HAP-1 (cell line): ENCODE results near the gene PLA2G5.

Experiments used
- DNase-seq, 2 experiments: peaks; one replicate each; pipeline ENCODE4 v3.0.0-alpha.2; 2016 to 2020; ENCODE audit warnings: low spot score in 2 of 2
- H3K27me3 ChIP-seq: fragments of 250-450 bp; sonication (Bioruptor Pico); 2 replicates; pipeline ENCODE4 v1.5.1; 2020; ENCODE audit warnings: low read depth, mild to moderate bottlenecking, moderate library complexity
- H3K36me3 ChIP-seq: fragments of 250-450 bp; sonication (Bioruptor Pico); replicated peaks from 2 replicates; pipeline ENCODE4 v1.5.1; 2020; ENCODE audit warnings: mild to moderate bottlenecking
- H3K4me1 ChIP-seq: fragments of 250-450 bp; sonication (Bioruptor Pico); 2 replicates; pipeline ENCODE4 v1.5.1; 2020; ENCODE audit warnings: mild to moderate bottlenecking
- H3K4me3 ChIP-seq: fragments of 250-450 bp; sonication (Bioruptor Pico); 2 replicates; pipeline ENCODE4 v1.5.1; 2020; ENCODE audit warnings: mild to moderate bottlenecking, moderate library complexity
- H3K9me3 ChIP-seq: fragments of 250-450 bp; sonication (Bioruptor Pico); 2 replicates; pipeline ENCODE4 v1.5.1; 2020; ENCODE audit warnings: mild to moderate bottlenecking, moderate library complexity
- in situ Hi-C: fragments of 300-500 bp; cut with MboI; formaldehyde crosslinking; loops from 3 replicates; pipeline ENCODE4 v1.14.3; 2020; ENCODE audit warnings: low sequenced_read_pairs, inconsistent platforms, mixed read lengths

PLA2G5 gene

DNA sequence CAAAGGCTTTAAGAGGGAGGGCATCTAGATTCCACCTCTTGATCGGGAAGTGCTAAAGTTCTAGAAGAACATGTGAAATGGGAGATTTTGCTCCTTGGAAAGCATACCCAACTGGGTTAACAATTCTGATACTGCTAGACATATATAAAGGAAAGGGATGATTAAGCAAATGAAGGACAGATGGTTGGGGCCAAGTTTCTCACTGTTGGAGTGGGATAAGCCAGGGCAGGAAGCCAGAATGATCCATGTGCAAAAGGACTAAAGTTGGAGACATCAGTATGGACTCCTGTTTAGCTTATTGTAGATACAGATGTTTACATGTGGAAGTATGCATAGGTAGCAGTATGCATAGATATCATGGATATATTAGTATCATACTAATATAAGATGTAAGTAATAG, 16.8 kb downstream of the PLA2G5 start:
- in situ Hi-C loops = loop anchor here (25.0 kb wide), 1 partner anchor 549 kb away; no protein-coding TSS in a partner anchor
- DNase-seq = no peak

DNA sequence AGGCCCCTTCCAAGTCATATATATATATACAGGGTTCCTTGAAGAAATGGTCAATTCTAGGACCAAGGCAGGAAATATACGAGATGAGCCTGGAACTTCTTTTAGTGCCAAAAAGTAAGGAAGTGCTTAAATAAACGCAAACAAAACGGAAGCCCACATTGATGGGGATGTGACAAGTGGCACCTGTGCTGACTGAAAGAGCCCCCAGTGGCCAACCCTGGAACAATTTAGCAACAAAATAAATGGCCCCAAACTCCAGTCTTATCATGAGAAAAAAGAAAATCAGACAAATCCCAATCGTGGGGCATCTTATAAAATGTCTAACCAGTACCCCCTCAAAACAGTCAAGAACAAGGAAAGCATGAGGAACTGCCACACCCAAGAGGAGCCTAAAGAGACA, 17.7 kb downstream of the PLA2G5 start:
- DNase-seq = no peak
- in situ Hi-C loops = loop anchor here (25.0 kb wide), 1 partner anchor 550 kb away; no protein-coding TSS in a partner anchor
- H3K36me3 ChIP-seq = no peaks in the 10 kb centered on the region
- H3K27me3 ChIP-seq = no peaks in the 10 kb centered on the region
- H3K9me3 ChIP-seq = no peaks in the 10 kb centered on the region
- no peaks in the 10 kb centered on the region for H3K4me1 ChIP-seq
- no peak overlapping the region for H3K4me3 ChIP-seq

More for the DNA sequence above, 16.8 kb downstream of the PLA2G5 start:
- Histone ChIP-seq H3K36me3 (no peaks in the 10 kb centered on the region), H3K27me3 (no peaks in the 10 kb centered on the region), H3K4me3 (no peak overlapping the region), H3K4me1 (no peaks in the 10 kb centered on the region), H3K9me3 (no peaks in the 10 kb centered on the region)

DNA sequence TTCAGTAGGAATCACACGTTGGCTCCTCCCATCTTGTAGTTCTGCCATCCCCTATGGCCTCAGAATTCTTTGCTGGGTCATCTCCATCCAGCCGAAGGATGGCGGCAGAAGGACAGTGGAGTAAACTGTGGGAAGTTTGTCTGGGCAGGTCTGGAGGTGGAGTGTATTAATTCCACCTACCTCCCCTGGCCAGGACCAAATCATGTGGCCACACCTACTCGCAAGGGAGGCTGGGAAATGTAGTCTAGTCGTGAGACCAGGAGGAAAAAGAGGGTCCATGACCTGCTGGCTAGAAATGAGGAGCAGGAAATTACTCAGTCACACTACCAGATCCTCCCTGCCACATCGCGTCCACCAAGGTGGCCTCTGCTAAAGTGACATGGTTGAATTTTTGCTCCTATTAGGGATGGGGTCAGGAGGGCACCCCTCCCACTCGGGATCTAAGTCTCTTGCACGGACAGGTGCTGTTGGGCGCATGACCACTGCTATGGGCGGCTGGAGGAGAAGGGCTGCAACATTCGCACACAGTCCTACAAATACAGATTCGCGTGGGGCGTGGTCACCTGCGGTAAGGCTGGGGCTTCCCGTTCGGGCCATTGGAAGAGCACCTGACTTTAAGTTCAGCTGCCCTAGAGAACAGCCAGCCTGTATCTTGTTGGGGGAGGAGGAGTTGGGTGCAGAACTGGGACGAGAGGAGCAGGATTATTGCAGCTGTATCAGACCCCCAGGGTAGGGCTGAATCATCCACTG, 19.5 kb downstream of the PLA2G5 start:
- Histone ChIP-seq H3K27me3 (no peaks in the 10 kb centered on the region), H3K36me3 (no peaks in the 10 kb centered on the region), H3K4me3 (no peak overlapping the region), H3K4me1 (no peaks in the 10 kb centered on the region), H3K9me3 (no peaks in the 10 kb centered on the region)
- no peak for DNase-seq
- in situ Hi-C loops = loop anchor here (25.0 kb wide), 1 partner anchor 552 kb away; no protein-coding TSS in a partner anchor

DNA sequence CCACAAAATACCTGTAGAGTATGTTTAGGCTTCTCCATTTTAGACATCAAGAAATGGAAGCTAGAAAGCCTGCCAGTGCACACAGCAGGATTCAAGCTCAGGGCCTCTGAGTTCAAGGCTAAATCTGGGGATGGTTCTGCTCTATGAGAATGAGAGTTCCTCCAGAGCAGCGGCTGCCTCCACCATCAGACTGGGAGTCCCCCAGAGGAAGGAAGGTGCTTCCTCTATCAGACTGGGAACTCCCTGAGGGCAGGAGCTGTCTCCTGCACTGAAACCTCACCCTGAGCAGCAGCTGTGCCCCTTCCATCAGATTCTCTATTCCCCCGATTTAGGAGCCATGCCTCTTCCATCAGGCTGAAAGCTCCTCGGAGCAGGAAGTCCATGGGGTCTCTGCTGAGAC, 20.1 kb downstream of the PLA2G5 start:
- Histone ChIP-seq H3K4me3 (no peak overlapping the region), H3K27me3 (no peaks in the 10 kb centered on the region), H3K4me1 (no peaks in the 10 kb centered on the region), H3K36me3 (no peaks in the 10 kb centered on the region), H3K9me3 (no peaks in the 10 kb centered on the region)
- in situ Hi-C loops = loop anchor here (25.0 kb wide), 1 partner anchor 553 kb away; no protein-coding TSS in a partner anchor
- no peak for DNase-seq

DNA sequence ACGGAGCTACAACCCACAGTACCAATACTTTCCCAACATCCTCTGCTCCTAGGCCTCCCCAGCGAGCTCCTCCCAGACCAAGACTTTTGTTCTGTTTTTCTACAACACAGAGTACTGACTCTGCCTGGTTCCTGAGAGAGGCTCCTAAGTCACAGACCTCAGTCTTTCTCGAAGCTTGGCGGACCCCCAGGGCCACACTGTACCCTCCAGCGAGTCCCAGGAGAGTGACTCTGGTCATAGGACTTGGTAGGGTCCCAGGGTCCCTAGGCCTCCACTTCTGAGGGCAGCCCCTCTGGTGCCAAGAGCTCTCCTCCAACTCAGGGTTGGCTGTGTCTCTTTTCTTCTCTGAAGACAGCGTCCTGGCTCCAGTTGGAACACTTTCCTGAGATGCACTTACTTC, 20.6 kb downstream of the PLA2G5 start:
- in situ Hi-C loops = loop anchor here (25.0 kb wide), 1 partner anchor 553 kb away; no protein-coding TSS in a partner anchor
- Histone ChIP-seq H3K36me3 (no peaks in the 10 kb centered on the region), H3K4me3 (no peak overlapping the region), H3K4me1 (no peaks in the 10 kb centered on the region), H3K9me3 (no peaks in the 10 kb centered on the region), H3K27me3 (no peaks in the 10 kb centered on the region)
- DNase-seq = no peak

DNA sequence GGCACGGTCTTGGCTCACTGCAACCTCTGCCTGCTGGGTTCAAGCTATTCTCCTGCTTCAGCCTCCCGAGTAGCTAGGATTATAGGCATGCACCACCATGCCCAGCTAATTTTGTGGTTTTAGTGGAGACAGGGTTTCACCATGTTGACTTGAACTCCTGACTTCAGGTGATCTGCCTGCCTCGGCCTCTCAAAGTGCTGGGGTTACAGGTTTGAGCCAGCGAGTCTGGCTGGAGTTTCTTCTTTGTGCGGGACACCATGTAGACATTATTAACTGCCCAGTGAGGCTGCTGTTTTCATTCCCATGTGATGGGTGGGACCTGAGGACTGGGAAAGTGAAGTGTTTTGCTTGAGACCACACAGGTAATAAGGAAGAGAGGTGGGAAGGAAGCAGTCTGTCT, 23.3 kb downstream of the PLA2G5 start:
- Histone ChIP-seq H3K9me3 (no peaks in the 10 kb centered on the region), H3K36me3 (no peaks in the 10 kb centered on the region), H3K27me3 (no peaks in the 10 kb centered on the region), H3K4me3 (no peak overlapping the region), H3K4me1 (no peaks in the 10 kb centered on the region)
- no peak for DNase-seq
- in situ Hi-C loops = loop anchor here (25.0 kb wide), 1 partner anchor 556 kb away; no protein-coding TSS in a partner anchor

DNA sequence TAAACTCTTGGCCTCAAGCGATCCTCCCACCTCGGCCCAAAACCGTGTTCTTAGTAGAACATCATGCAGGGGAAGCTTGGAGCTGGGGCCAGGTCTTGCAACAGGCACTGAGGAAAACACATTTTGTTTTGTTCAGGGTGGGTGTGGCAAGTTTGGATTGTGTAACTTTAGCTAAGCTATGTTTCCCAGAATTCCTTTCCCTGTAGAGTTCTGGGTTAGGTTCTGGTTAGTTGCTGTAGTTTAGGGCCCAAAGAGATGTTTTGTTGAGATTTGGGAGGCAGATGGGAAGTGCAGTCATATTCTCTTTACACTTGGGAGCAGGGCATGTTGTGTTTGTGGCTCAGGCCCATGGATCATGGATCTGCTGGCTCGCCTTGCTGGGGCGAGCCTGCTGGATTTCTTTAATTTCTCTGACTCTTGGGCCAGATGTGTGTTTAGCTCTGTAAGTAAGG, 24.0 kb downstream of the PLA2G5 start:
- H3K27me3 ChIP-seq = no peaks in the 10 kb centered on the region
- in situ Hi-C loops = loop anchor here (25.0 kb wide), 1 partner anchor 557 kb away; no protein-coding TSS in a partner anchor

DNA sequence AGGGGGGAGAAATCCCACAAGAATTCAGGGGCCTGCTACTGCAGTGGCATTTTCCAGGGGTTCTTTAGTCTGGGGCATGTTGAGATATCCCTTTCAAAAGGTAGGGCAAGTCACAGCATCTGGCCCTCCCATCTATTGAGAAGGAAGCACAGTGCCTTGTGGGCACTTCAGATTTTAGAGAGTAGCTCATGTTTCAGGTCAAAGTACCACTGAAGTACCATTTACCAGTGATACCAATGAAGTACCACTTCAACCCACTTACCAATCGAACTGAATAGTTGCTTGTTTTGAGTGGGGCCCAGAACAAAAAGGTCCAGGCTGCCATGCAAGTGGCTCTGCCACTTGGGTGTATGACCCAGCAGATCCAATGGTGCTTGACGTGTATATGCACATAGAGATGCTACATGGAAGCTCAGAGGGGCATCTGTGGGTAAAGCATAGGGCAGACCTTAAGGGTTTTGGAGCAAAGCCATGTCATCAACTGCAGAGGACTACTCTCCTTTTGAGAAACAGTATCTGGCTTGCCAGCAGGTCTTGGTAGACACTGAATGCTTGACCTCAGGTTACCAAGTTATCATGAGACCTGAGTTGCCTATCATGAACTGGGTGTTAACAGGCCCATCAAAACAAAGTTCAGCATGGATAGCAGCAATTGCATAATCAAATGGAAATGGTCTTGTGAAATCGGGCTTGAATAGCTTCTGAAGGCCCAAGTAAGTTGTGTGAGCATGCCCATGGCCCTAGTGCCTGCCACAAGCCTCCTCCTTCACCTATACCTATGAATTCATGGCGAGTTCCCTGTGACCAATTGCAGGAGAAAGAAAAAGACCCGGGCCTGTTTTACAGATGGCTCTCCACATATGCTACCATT, 25.8 kb downstream of the PLA2G5 start:
- Histone ChIP-seq H3K4me3 (no peak overlapping the region), H3K4me1 (no peaks in the 10 kb centered on the region), H3K27me3 (no peaks in the 10 kb centered on the region), H3K9me3 (no peaks in the 10 kb centered on the region), H3K36me3 (no peaks in the 10 kb centered on the region)
- in situ Hi-C loops = loop anchor here (25.0 kb wide), 1 partner anchor 558 kb away; no protein-coding TSS in a partner anchor
- no peak for DNase-seq

More for the DNA sequence above, 24.0 kb downstream of the PLA2G5 start:
- Histone ChIP-seq H3K36me3 (no peaks in the 10 kb centered on the region), H3K4me3 (no peak overlapping the region), H3K4me1 (no peaks in the 10 kb centered on the region), H3K9me3 (no peaks in the 10 kb centered on the region)
- DNase-seq = no peak

DNA sequence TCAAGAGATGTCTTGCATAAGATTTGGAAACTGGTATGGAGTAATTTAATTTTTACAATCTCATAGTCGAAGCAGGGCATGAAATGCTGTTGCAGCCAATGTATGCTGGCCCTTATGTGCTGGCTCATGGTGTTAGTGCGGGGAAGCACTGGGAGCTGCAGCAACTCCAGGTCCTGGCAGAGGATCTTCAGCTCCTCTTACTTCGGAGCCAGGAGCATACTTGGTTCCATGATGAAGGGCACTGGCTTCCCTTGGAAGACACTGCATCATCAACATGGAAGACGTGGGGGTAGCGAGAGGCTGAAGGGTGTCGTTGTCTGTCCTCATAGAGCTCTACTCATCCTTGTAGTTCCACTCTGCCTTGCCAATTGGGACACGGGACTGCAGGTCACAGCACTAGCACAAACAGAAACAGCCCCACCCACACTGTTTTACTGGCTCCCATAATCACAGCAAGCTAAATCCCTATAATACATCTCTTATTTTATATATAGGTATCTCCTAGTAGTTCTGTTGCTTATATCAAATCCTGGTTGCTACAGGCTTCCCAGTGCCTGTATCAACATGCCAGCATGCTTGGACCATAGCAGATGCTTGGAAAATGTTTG, 26.9 kb downstream of the PLA2G5 start:
- Histone ChIP-seq H3K9me3 (no peaks in the 10 kb centered on the region), H3K4me3 (no peak overlapping the region), H3K27me3 (no peaks in the 10 kb centered on the region), H3K36me3 (no peaks in the 10 kb centered on the region), H3K4me1 (no peaks in the 10 kb centered on the region)
- DNase-seq = no peak
- in situ Hi-C loops = loop anchor here (25.0 kb wide), 1 partner anchor 560 kb away; no protein-coding TSS in a partner anchor

DNA sequence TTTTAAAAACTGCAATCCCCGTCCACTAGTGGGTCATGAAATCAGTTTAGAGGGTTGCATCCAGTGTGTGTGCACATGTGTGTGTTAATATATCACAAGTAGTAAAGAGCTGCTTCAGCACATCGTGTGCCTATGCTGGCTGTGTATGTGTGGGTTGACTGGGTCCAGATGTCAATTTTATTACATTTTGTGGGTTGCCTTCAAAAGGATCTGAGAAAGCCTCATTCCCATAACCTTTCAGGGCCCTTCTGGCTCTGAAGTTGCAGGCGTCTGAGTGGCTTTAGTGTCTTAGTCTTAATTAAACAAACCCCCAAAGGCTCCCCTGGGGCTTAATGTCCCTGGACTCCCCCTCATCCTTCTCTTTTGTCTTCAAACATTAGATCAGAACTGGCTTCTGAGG, 29.5 kb downstream of the PLA2G5 start:
- Histone ChIP-seq H3K9me3 (no peaks in the 10 kb centered on the region), H3K36me3 (no peaks in the 10 kb centered on the region), H3K4me1 (no peaks in the 10 kb centered on the region), H3K4me3 (no peak overlapping the region), H3K27me3 (no peaks in the 10 kb centered on the region)
- in situ Hi-C loops = loop anchor here (25.0 kb wide), 1 partner anchor 562 kb away; no protein-coding TSS in a partner anchor
- DNase-seq = no peak

DNA sequence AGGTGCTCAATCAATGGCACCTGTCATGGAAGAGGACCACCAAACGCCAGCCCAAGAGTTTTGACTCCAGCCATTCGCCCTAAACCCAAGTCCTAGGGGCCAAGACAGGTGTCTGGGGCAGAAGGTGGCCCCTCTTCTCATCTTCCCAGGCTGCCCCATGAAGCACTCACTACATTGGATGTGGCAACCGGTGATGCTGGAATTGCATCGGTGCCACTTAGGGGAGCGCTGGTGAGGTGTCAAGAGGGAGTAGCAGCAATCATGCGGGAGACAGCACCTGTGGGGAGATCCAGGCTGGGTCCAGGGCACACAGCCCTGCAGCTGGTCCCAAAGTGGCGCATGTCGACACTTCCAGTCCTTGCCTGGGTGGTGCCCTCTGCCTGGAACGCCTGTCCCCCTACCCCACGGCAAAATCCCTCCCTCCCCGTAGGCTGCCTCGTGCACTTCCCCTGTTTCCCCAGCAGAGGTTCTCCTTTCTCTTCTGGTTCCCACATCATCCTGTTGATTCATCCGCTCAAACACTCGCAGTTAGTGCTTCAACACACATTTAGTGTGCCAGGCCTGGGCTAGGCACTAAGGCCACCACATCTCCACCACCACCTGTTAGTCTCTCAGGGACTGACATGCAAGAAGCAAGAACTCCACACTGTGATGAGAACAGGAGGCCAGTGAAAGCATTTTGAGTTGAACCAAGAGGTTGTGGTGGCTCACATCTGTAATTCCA, 30.8 kb downstream of the PLA2G5 start:
- in situ Hi-C loops = no loop called here
- no peaks in the 10 kb centered on the region for H3K27me3 ChIP-seq
- DNase-seq = peak; percentile 23 to 45

DNA sequence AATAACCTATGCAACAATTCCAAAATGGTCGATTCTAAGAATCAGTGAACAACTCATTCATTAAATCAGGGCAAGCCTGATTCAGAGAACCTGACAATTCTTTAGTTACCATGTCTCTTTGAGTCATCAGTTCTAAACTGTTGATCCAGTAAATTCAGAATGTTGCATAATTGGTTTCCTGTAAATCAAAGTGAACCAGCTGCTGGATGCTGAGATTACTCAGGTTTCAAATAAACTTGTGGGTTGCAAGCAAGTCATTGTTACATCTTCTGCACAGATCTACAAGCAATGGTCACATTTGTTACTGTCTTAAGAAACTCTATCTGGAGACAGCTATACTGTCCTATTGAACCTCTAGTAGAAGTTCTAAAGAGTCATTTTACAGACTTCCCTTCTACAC, 32.9 kb downstream of the PLA2G5 start:
- in situ Hi-C loops = no loop called here
- DNase-seq = no peak
- H3K36me3 ChIP-seq = no peaks in the 10 kb centered on the region
- H3K27me3 ChIP-seq = no peaks in the 10 kb centered on the region
- H3K4me3 ChIP-seq = no peak overlapping the region
- H3K9me3 ChIP-seq = no peaks in the 10 kb centered on the region
- H3K4me1 ChIP-seq = no peaks in the 10 kb centered on the region

More for the DNA sequence above, 30.8 kb downstream of the PLA2G5 start:
- no peaks in the 10 kb centered on the region for H3K4me1 ChIP-seq
- no peak overlapping the region for H3K4me3 ChIP-seq
- no peaks in the 10 kb centered on the region for H3K9me3 ChIP-seq
- no peaks in the 10 kb centered on the region for H3K36me3 ChIP-seq

DNA sequence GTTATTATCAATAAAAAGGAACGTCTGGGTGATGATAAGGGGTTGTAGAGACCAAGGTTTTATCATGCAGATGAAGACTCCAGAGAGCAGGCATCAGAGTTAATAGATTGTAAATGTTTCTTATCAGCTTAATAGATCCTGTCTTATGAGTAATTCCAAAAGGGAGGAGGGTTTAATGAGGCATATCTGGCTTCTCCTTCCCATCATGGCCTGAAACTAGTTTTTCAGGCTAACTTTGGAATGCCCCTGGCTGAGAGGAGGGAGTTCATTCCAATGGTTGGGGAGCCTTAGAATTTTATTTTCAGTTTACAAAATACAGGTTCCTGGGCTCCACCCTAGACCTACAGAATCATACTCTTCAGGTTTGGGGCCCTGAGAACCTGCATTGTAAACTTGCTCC, 35.9 kb downstream of the PLA2G5 start:
- no peak overlapping the region for H3K4me3 ChIP-seq
- in situ Hi-C loops = no loop called here
- H3K4me1 ChIP-seq = no peaks in the 10 kb centered on the region
- H3K27me3 ChIP-seq = no peaks in the 10 kb centered on the region
- no peak for DNase-seq
- H3K9me3 ChIP-seq = no peaks in the 10 kb centered on the region
- H3K36me3 ChIP-seq = no peaks in the 10 kb centered on the region
